Colon (tissue), 2 donors: ENCODE results near the gene IL1RAPL1.

Experiments
- FAIRE-seq: peaks from 2 replicates; lab custom pipeline; 2012; peaks lifted over from hg19 to GRCh38; lab: Jason Lieb, UNC
- donor health status: control.
- donor health status: control.

IL1RAPL1 gene

DNA sequence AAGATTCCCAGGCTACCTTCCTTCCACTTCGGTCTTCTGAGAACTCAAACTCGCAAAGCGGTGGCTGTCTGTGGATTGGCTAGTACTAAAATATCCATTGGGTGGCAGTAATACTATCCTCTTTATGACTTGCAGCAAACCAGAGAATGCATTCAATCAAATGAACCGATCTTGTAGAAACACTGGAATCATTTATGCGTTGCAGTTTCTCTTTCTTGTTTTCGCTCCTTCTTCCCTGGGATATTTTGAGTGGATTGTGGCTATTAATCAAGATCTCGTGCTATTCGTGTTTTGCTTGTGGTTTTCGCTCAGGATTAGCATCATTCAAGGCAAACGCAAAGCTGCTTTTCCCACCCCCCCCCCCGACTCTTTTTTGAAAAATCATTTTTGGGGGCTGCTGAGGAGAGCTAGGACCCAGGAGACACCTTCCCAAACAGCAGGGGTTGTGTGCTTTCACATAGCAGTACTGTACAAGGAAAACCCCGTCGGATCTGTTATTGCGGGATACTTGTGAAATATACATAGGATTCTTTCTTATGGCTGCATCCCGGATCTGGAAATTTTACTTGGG lies at the start of gene IL1RAPL1:
IL1RAPL1 (plus strand) TSS at position 466 of the 571 bp plus-strand sequence.
- FAIRE-seq, result no peak

GRCh38 chrX:28542791-28543190 lies 44.5 kb upstream of the IL1RAPL1 start:
- FAIRE-seq, result no peak

DNA sequence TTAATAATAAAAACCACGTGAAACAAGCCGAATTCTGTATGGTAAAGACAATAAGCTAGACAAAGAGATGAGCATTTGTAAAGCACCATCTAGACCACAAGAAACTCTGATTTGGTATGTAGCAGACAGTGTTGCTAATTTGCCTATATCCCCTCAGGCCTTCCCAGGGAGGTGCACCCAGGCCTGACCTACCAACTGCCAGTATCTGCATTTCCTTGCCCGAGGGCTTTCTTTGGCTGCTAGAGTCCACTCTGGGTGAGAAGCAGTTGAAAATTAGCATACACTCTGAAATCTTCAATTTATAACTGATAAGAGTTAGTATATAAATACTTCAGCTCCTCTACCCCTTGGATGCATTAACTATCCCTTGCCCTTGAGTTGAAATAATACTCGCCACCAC lies 37.4 kb upstream of the IL1RAPL1 start:
- FAIRE-seq, result no peak

DNA sequence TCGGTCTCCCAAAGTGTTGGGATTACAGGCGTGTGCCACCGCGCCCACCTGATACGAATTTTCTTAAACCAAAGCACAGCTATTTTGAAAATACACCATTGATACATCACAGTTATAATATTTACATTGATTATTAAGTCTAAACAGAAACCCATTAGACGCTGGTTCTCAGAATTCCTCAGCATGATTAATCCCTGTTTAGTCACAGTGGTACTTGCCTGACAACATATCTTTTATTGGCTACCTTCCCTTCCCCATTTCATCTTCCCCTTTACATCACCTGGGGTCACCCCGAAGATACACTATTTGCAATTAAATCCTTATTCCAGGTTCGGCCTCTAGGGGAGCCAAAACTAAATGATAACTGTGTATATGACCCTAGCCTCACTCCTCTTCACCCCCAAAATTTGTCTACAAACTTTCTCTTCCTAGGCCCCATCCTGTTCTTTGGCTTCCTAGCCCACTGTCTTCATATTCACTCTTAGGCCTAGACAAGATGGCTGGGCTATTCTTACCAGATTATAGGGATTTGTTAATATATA lies 36.8 kb upstream of the IL1RAPL1 start:
- no peak for FAIRE-seq

- no peak for FAIRE-seq
Measured at GRCh38 chrX:28552322-28552721, 34.9 kb upstream of the IL1RAPL1 start.

- FAIRE-seq, result no peak
Measured at GRCh38 chrX:28552882-28553829, 34.1 kb upstream of the IL1RAPL1 start.

DNA sequence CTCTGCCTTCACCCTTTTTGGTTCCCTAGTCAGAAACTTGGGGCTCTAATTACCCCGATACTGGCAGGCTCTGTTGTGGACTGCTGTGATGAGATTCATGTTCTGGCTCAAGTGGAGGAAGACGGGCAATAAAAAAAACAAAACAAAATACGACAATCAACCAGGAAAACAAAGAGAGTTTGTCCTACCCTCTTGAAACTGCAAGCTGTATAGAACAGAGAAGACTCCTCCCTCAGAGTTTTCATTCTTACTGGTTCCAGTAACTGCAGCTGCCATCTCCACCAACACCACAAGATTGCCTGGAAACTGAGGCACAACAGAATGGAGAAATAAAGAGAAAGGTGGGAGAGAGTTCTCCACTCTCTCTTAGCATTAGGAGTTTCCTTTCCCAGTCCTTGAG lies 11.1 kb upstream of the IL1RAPL1 start:
- FAIRE-seq, result no peak

DNA sequence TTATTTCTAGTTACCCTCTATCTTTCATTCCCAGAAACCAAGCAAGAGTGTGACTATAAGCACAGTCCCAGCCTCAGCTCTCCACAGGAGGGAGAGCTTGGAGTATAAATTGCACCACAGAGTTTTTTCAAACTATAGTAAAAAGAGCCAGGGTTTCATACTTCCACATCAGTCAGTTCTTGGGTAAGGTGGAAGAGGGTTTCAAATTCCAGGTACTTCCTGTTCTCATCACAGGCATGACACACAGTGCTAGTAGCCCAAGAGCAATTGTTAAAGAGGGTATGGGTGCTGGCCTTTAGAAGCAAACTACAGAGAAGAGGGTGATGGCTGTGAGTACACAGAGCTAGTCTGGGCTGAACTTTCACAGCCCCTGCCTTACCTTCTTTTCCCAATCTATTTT lies 5.7 kb upstream of the IL1RAPL1 start:
- FAIRE-seq, result no peak

- no peak for FAIRE-seq
Measured at GRCh38 chrX:28582511-28582910, 4.7 kb upstream of the IL1RAPL1 start.

DNA sequence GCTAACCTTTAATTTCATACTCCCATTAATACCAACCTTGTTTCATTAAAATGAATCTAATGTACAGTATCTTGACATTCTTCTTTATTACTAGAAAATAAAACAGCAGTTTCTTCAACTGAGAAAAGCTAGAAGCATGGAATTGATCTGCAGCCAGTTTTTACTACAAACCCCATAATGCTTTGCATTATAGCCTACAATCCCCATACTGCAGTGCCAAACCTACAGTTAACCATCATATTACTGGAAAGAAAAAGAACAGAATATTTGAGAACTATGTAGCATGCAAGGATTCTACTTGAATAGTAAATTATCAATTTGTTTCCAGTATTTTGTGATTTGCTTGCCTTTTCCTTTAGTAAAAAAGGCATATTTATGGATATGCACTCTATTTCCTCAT lies 3.2 kb upstream of the IL1RAPL1 start:
- FAIRE-seq, result no peak

GRCh38 chrX:28585767-28586166 lies 1.5 kb upstream of the IL1RAPL1 start:
- FAIRE-seq, result no peak

- FAIRE-seq, result no peak
Measured at GRCh38 chrX:28586286-28586685, 960 bp upstream of the IL1RAPL1 start.

DNA sequence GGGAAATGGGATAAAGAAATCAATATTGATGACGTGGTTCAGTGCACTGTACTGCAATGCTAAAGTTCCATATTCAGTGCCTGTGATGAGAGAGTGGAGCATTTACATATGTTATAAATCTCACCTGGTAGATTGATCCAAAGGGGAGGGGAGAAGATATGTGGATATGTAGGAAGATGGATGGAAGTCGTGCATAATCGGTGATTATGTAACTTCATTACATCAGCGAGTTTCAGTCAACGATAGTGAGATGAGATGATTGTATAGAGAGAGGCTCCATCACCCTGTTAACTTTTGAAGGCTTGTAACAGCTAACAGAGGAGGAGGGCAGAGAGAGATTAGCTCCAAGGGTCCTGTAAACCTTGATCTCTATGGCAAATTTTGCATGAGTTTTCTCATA lies 1.8 kb downstream of the IL1RAPL1 start:
- FAIRE-seq, result no peak

GRCh38 chrX:28590396-28590795 lies 3.1 kb downstream of the IL1RAPL1 start:
- FAIRE-seq, result no peak

- no peak for FAIRE-seq
Measured at GRCh38 chrX:28591542-28591941, 4.3 kb downstream of the IL1RAPL1 start.

GRCh38 chrX:28595346-28595745 lies 8.1 kb downstream of the IL1RAPL1 start:
- no peak for FAIRE-seq

DNA sequence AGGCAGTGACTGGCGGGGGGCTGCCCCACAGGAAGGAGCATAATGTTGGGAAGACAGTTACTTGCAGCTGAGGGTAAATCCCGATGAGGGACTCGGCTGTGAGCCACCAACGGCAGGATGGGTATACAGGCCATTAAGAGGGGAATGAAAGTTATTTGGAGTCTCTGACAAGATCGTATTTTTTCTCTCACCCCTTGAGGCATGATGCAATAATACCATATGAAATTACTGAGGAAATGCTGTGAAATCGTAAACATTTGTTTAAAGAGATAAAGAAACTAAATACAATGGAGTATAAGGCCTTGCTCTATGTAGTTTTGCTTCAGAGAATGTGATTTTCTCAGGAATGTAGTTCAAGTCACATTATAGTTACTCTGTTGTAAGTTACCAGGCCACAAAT lies 12.7 kb downstream of the IL1RAPL1 start:
- FAIRE-seq, result no peak

- no peak for FAIRE-seq
Measured at GRCh38 chrX:28609003-28609402, 21.8 kb downstream of the IL1RAPL1 start.

DNA sequence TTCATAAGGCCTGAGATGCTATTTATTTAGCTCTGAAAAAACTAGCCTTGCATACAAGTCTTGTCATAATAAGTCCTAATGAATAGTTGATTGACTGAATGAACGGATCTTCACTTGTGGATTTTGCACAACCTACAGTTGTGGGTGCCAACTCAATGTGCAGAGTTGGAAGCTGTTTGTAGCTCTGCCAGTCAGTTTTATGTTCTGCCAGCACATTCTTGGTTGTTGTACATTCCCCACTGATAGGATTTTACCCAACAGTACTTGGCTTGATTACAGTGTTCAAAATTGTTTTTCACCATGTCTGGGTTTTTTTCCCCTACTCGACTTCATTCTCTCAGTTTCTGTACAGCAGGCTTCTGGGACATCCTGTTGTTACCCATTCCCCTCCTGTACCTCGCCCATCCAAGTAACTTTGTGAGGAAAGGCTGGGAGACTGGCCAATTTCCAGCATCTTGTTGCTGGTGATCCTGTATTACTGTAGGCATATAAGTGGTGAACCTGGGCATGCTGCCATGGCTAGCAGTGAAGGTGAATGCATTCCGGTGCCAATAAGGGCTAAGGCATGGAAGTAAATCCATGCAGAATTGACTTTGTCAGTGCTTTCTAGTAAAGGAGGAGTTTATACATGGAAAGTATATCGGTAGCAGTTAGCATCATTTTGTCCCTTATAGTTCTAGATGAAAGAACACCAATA lies 22.8 kb downstream of the IL1RAPL1 start:
- no peak for FAIRE-seq

GRCh38 chrX:28610746-28611145 lies 23.5 kb downstream of the IL1RAPL1 start:
- no peak for FAIRE-seq

DNA sequence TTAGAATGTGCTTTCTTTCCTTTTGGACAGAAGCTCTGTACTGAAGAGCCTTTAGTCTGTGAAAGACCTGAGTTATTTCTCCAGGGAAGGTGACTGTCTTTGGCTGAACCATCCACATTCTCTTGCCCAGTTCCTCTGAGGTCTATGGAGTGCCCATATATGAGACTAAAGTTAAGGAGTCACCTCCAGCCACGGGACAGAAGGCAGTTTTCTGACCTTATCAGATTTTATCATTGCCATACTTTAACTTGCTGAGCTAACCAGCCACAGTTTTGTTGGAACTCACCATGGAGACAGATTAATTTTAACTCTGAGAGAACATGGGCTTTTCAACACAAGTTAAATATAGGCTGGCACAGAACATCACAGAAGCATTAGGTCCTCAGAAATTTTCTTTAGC lies 26.3 kb downstream of the IL1RAPL1 start:
- no peak for FAIRE-seq

- FAIRE-seq, result no peak
Measured at GRCh38 chrX:28625223-28625622, 38.0 kb downstream of the IL1RAPL1 start.

- no peak for FAIRE-seq
Measured at GRCh38 chrX:28626515-28626914, 39.3 kb downstream of the IL1RAPL1 start.
